ENCODE data around the gene C3orf80.
"Not testable (repeated sequence)": the region's sequence is repeated elsewhere in the genome, so short reads cannot be mapped to it uniquely, and the experiment has no call there.

C3orf80 gene

GRCh38 chr3:160225176-160226025 lies at the start of gene C3orf80:
Gene C3orf80, plus strand, starts transcription at chr3:160225422. Its CDS starts 214 bp downstream, at chr3:160225636.
- DNase-seq: peak; percentile 66

- no peak for DNase-seq
These were observed 48.3 kb upstream of the C3orf80 start for GRCh38 chr3:160176923-160177322.

GRCh38 chr3:160178661-160179060 lies 46.6 kb upstream of the C3orf80 start:
- not testable (repeated sequence) for DNase-seq

GRCh38 chr3:160179403-160179802 lies 45.8 kb upstream of the C3orf80 start:
- DNase-seq: not testable (repeated sequence)

GRCh38 chr3:160179906-160180305 lies 45.3 kb upstream of the C3orf80 start:
- DNase-seq: no peak

- DNase-seq: no peak
These were observed 44.5 kb upstream of the C3orf80 start for GRCh38 chr3:160180581-160181216.

GRCh38 chr3:160183345-160184076 lies 41.7 kb upstream of the C3orf80 start:
- no peak for DNase-seq

GRCh38 chr3:160184655-160185054 lies 40.6 kb upstream of the C3orf80 start:
- DNase-seq: no peak

GRCh38 chr3:160185751-160186150 lies 39.5 kb upstream of the C3orf80 start:
- no peak for DNase-seq

GRCh38 chr3:160187288-160187687 lies 37.9 kb upstream of the C3orf80 start:
- no peak for DNase-seq

- no peak for DNase-seq
These were observed 32.8 kb upstream of the C3orf80 start for GRCh38 chr3:160192310-160193029.

- no peak for DNase-seq
These were observed 31.5 kb upstream of the C3orf80 start for GRCh38 chr3:160193644-160194192.

- no peak for DNase-seq
These were observed 30.8 kb upstream of the C3orf80 start for GRCh38 chr3:160194438-160194837.

GRCh38 chr3:160195106-160195505 lies 30.1 kb upstream of the C3orf80 start:
- no peak for DNase-seq

- DNase-seq: no peak
These were observed 28.6 kb upstream of the C3orf80 start for GRCh38 chr3:160196511-160197104.

- no peak for DNase-seq
These were observed 26.1 kb upstream of the C3orf80 start for GRCh38 chr3:160199108-160199507.

- DNase-seq: no peak
These were observed 24.9 kb upstream of the C3orf80 start for GRCh38 chr3:160200353-160200752.

GRCh38 chr3:160204396-160205011 lies 20.7 kb upstream of the C3orf80 start:
- not testable (repeated sequence) for DNase-seq

GRCh38 chr3:160205606-160206005 lies 19.6 kb upstream of the C3orf80 start:
- DNase-seq: no peak

GRCh38 chr3:160210341-160210740 lies 14.9 kb upstream of the C3orf80 start:
- no peak for DNase-seq

- no peak for DNase-seq
These were observed 14.4 kb upstream of the C3orf80 start for GRCh38 chr3:160210799-160211221.

- no peak for DNase-seq
These were observed 12.0 kb upstream of the C3orf80 start for GRCh38 chr3:160213191-160213590.
